Measurements from ENCODE around the gene STOML1. TPM values are rescaled to one million over a fixed set of nuclear protein-coding genes. Genes with fewer than 3 reads are reported as not detected.

The STOML1 gene
- polyA plus RNA-seq, 1 donor from 2014 or later, result 49.5 TPM

DNA sequence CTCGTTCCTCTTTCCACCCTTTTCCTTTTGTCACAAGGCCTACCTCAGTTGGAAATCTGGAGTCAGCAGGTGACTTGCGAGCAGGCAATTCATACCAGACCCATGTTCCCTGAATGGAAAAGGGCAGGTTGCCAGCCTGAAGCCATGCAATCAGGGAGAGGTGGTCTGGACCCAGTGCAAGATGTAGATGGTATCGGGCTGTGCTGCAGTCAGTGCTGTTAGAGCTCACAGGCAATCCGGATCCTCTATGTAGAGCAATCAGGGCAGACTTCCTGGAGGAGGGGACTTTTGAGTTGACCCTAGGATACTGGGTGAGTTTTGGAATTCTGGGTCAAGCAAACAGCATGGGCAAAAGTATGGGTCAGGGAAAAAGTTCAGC is 47.0 kb downstream of the STOML1 start:
- TF ChIP-seq RAD21 (conservative IDR thresholded peaks at IDR 0.05) (no peak), POLR2AphosphoS5 (IDR thresholded peaks at IDR 0.05) (no peak), MXI1 (conservative IDR thresholded peaks at IDR 0.05; ENCODE audit: poor library complexity, severe bottlenecking) (no peak), TAF1 (IDR thresholded peaks at IDR 0.05; ENCODE audit: low read depth) (no peak), EZH2 (IDR thresholded peaks at IDR 0.05; ENCODE audit: borderline replicate concordance, insufficient read depth, low read length, poor library complexity, severe bottlenecking) (no peak), EP300 (conservative IDR thresholded peaks at IDR 0.05; ENCODE audit: poor library complexity, severe bottlenecking) (no peak)
- TF ChIP-seq, protein P1, sequence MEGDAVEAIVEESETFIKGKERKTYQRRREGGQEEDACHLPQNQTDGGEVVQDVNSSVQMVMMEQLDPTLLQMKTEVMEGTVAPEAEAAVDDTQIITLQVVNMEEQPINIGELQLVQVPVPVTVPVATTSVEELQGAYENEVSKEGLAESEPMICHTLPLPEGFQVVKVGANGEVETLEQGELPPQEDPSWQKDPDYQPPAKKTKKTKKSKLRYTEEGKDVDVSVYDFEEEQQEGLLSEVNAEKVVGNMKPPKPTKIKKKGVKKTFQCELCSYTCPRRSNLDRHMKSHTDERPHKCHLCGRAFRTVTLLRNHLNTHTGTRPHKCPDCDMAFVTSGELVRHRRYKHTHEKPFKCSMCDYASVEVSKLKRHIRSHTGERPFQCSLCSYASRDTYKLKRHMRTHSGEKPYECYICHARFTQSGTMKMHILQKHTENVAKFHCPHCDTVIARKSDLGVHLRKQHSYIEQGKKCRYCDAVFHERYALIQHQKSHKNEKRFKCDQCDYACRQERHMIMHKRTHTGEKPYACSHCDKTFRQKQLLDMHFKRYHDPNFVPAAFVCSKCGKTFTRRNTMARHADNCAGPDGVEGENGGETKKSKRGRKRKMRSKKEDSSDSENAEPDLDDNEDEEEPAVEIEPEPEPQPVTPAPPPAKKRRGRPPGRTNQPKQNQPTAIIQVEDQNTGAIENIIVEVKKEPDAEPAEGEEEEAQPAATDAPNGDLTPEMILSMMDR (IDR thresholded peaks at IDR 0.05; ENCODE audit: poor library complexity, severe bottlenecking), result no peak
- no peaks in the 10 kb centered on the region for H3K79me2 ChIP-seq (replicated peaks; ENCODE audit: insufficient read depth, low read length)
- H3K36me3 ChIP-seq (ENCODE audit: insufficient read depth, low read length), result no peaks in the 10 kb centered on the region
- no peak overlapping the region for H3K4me3 ChIP-seq (ENCODE audit: low read length)
- no peak overlapping the region for H3K4me2 ChIP-seq (ENCODE audit: low read length)
- no peaks in the 10 kb centered on the region for H3K9me2 ChIP-seq (ENCODE audit: insufficient read depth, low read length)
- no peaks in the 10 kb centered on the region for H4K20me1 ChIP-seq (ENCODE audit: insufficient read depth)
- no peak overlapping the region for H3K9ac ChIP-seq (ENCODE audit: low read length)
- no peaks in the 10 kb centered on the region for H3F3A ChIP-seq (ENCODE audit: insufficient read depth, low read length, poor library complexity, severe bottlenecking)
- no peaks in the 10 kb centered on the region for H3K27me3 ChIP-seq (ENCODE audit: insufficient read depth, low read depth, low read length)
- H3K9me3 ChIP-seq (ENCODE audit: low read length), result no peaks in the 10 kb centered on the region
- no peak overlapping the region for H2AFZ ChIP-seq (ENCODE audit: low read depth, low read length)
- no peak overlapping the region for H3K27ac ChIP-seq (ENCODE audit: low read length)

DNA sequence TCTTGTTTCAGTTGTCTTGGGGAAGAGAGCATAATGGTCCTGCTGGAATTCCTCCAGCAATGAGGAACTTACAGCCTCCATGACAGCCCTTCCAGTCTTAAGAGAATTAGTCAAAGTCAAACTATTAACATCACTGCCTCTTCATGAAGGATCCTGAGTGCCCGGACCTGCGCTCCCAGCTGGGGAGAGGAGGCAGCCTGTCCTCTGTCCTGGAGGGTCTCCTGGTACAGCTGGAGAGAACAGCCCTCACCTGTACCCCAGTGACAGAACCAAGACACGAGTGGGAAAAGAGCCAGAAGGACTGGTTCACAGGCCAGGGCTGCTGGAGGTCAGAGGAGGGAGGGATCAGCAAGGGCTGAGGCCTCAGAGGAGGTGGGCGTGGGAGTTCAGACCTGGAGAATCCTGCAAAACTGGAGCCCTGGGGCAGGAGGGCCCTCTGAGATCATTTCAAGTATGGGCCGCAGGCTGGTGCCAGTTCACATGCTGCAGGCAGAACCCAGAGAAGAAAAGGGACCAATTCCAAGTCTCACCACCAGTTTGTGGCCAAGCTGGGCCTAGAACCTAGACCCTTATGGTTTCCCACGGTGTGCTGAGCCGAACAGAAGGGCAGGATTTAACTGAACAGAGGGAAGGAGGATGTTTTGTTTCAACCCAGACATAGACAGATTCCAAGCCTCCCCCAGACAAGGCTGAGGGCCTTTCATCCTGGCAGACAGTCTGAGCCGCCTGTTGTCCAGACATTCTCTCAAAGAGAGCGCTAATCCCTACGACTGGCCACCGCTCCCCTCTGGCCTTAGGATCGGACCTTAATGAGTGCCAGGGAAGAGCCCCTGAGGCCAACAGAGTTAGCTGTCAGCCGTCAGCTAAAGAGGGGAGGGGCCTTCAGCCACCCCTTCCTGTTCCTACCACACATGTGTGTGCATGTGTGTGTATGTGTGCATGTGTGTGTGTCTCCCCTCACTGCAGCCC is 47.6 kb downstream of the STOML1 start:
- no peaks in the 10 kb centered on the region for H3K27me3 ChIP-seq (ENCODE audit: insufficient read depth, low read depth, low read length)
- no peaks in the 10 kb centered on the region for H3K79me2 ChIP-seq (replicated peaks; ENCODE audit: insufficient read depth, low read length)
- no peak overlapping the region for H2AFZ ChIP-seq (ENCODE audit: low read depth, low read length)
- no peaks in the 10 kb centered on the region for H3K9me2 ChIP-seq (ENCODE audit: insufficient read depth, low read length)
- TF ChIP-seq, protein P2, sequence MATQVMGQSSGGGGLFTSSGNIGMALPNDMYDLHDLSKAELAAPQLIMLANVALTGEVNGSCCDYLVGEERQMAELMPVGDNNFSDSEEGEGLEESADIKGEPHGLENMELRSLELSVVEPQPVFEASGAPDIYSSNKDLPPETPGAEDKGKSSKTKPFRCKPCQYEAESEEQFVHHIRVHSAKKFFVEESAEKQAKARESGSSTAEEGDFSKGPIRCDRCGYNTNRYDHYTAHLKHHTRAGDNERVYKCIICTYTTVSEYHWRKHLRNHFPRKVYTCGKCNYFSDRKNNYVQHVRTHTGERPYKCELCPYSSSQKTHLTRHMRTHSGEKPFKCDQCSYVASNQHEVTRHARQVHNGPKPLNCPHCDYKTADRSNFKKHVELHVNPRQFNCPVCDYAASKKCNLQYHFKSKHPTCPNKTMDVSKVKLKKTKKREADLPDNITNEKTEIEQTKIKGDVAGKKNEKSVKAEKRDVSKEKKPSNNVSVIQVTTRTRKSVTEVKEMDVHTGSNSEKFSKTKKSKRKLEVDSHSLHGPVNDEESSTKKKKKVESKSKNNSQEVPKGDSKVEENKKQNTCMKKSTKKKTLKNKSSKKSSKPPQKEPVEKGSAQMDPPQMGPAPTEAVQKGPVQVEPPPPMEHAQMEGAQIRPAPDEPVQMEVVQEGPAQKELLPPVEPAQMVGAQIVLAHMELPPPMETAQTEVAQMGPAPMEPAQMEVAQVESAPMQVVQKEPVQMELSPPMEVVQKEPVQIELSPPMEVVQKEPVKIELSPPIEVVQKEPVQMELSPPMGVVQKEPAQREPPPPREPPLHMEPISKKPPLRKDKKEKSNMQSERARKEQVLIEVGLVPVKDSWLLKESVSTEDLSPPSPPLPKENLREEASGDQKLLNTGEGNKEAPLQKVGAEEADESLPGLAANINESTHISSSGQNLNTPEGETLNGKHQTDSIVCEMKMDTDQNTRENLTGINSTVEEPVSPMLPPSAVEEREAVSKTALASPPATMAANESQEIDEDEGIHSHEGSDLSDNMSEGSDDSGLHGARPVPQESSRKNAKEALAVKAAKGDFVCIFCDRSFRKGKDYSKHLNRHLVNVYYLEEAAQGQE (IDR thresholded peaks at IDR 0.05; ENCODE audit: borderline replicate concordance), result no peak
- no peak for TF ChIP-seq SMC3 (conservative IDR thresholded peaks at IDR 0.05; ENCODE audit: poor library complexity)
- TF ChIP-seq, protein P1 (IDR thresholded peaks at IDR 0.05; ENCODE audit: poor library complexity, severe bottlenecking), result no peak
- TF ChIP-seq POLR2AphosphoS5 (IDR thresholded peaks at IDR 0.05), result no peak
- TF ChIP-seq MXI1 (conservative IDR thresholded peaks at IDR 0.05; ENCODE audit: poor library complexity, severe bottlenecking), result no peak
- TF ChIP-seq EP300 (conservative IDR thresholded peaks at IDR 0.05; ENCODE audit: poor library complexity, severe bottlenecking), result no peak
- TF ChIP-seq EZH2 (IDR thresholded peaks at IDR 0.05; ENCODE audit: borderline replicate concordance, insufficient read depth, low read length, poor library complexity, severe bottlenecking), result no peak
- no peak for TF ChIP-seq TAF1 (IDR thresholded peaks at IDR 0.05; ENCODE audit: low read depth)
- TF ChIP-seq RAD21 (conservative IDR thresholded peaks at IDR 0.05), result no peak
- no peaks in the 10 kb centered on the region for H3F3A ChIP-seq (ENCODE audit: insufficient read depth, low read length, poor library complexity, severe bottlenecking)
- H3K4me3 ChIP-seq (ENCODE audit: low read length), result no peak overlapping the region
- H3K9ac ChIP-seq (ENCODE audit: low read length), result no peak overlapping the region
- H3K4me2 ChIP-seq (ENCODE audit: low read length), result no peak overlapping the region
- no peaks in the 10 kb centered on the region for H3K36me3 ChIP-seq (ENCODE audit: insufficient read depth, low read length)
- H3K9me3 ChIP-seq (ENCODE audit: low read length), result no peaks in the 10 kb centered on the region
- no peaks in the 10 kb centered on the region for H4K20me1 ChIP-seq (ENCODE audit: insufficient read depth)
- H3K27ac ChIP-seq (ENCODE audit: low read length), result no peak overlapping the region

Measured in neural cell (in vitro differentiated cells).